ENCODE results near the gene CMSS1. TPM values are rescaled to one million over a fixed set of nuclear protein-coding genes. Genes with fewer than 3 reads are reported as not detected.

Gene CMSS1
- total and polyA plus RNA-seq, 4 donors: 3.8 to 19.5 (median 7.5) TPM

- H3K9me3 ChIP-seq (ENCODE audit: control insufficient read depth in 4 of 4, low read length in 3 of 4): no peaks in the 10 kb centered on the region
- H3K9ac ChIP-seq (ENCODE audit: low read depth in 1 of 2, low read length in 2 of 2): no peak overlapping the region
- no peaks in the 10 kb centered on the region for H3K4me1 ChIP-seq (ENCODE audit: control insufficient read depth in 4 of 4, insufficient read depth in 4 of 4, low read length in 3 of 4)
- WGBS: 95% methylated on average over 1 of the region's 1 CpG
- no peak overlapping the region for H3K4me3 ChIP-seq (ENCODE audit: low read depth in 1 of 3, low read length in 3 of 3)
- H3K27ac ChIP-seq (ENCODE audit: low read depth in 1 of 2, low read length in 2 of 2): no peak overlapping the region
- no peaks in the 10 kb centered on the region for H3K36me3 ChIP-seq (ENCODE audit: control insufficient read depth in 4 of 4, insufficient read depth in 3 of 4, low read depth in 1 of 4, low read length in 3 of 4)
- DNase-seq (ENCODE audit: low spot score): no peak
- no peaks in the 10 kb centered on the region for H3K27me3 ChIP-seq (ENCODE audit: control insufficient read depth in 4 of 4, insufficient read depth in 4 of 4, low read length in 3 of 4)
- TF ChIP-seq FOXA2 (IDR thresholded peaks at IDR 0.05) (no peak), HNF4G (IDR thresholded peaks at IDR 0.05) (no peak)
These were observed 211.4 kb downstream of the CMSS1 start for GRCh38 chr3:100029052-100029451.

- Histone ChIP-seq H3K36me3 (ENCODE audit: control insufficient read depth in 4 of 4, insufficient read depth in 3 of 4, low read depth in 1 of 4, low read length in 3 of 4) (no peaks in the 10 kb centered on the region), H3K27ac (ENCODE audit: low read depth in 1 of 2, low read length in 2 of 2) (no peak overlapping the region), H3K27me3 (ENCODE audit: control insufficient read depth in 4 of 4, insufficient read depth in 4 of 4, low read length in 3 of 4) (no peaks in the 10 kb centered on the region), H3K9ac (ENCODE audit: low read depth in 1 of 2, low read length in 2 of 2) (no peak overlapping the region), H3K4me3 (ENCODE audit: low read depth in 1 of 3, low read length in 3 of 3) (no peak overlapping the region), H3K4me1 (ENCODE audit: control insufficient read depth in 4 of 4, insufficient read depth in 4 of 4, low read length in 3 of 4) (no peaks in the 10 kb centered on the region), H3K9me3 (ENCODE audit: control insufficient read depth in 4 of 4, low read length in 3 of 4) (no peaks in the 10 kb centered on the region)
- TF ChIP-seq ZBTB33 (IDR thresholded peaks at IDR 0.05): no peak
- no peak for TF ChIP-seq YY1 (IDR thresholded peaks at IDR 0.05)
- no peak for DNase-seq (ENCODE audit: low spot score)
- 80% methylated on average over 2 of the region's 2 CpGs for WGBS
These were observed 212.0 kb downstream of the CMSS1 start for GRCh38 chr3:100029689-100030088.

GRCh38 chr3:100030346-100030745 is 212.7 kb downstream of the CMSS1 start:
- Histone ChIP-seq H3K27ac (ENCODE audit: low read depth in 1 of 2, low read length in 2 of 2) (no peak overlapping the region), H3K4me1 (ENCODE audit: control insufficient read depth in 4 of 4, insufficient read depth in 4 of 4, low read length in 3 of 4) (no peaks in the 10 kb centered on the region), H3K4me3 (ENCODE audit: low read depth in 1 of 3, low read length in 3 of 3) (no peak overlapping the region), H3K9ac (ENCODE audit: low read depth in 1 of 2, low read length in 2 of 2) (no peak overlapping the region), H3K9me3 (ENCODE audit: control insufficient read depth in 4 of 4, low read length in 3 of 4) (no peaks in the 10 kb centered on the region), H3K36me3 (ENCODE audit: control insufficient read depth in 4 of 4, insufficient read depth in 3 of 4, low read depth in 1 of 4, low read length in 3 of 4) (no peaks in the 10 kb centered on the region), H3K27me3 (ENCODE audit: control insufficient read depth in 4 of 4, insufficient read depth in 4 of 4, low read length in 3 of 4) (no peaks in the 10 kb centered on the region)
- TF ChIP-seq EGR1 (IDR thresholded peaks at IDR 0.05; ENCODE audit: low read depth in 2 of 2): no peak
- TF ChIP-seq RXRA (IDR thresholded peaks at IDR 0.05): no peak
- TF ChIP-seq CTCF (IDR thresholded peaks at IDR 0.05; ENCODE audit: low read depth, low read length, missing input control): no peak
- no peak for TF ChIP-seq FOXA1 (IDR thresholded peaks at IDR 0.05)
- TF ChIP-seq TAF1 (conservative IDR thresholded peaks at IDR 0.05): no peak
- no peak for TF ChIP-seq YY1 (IDR thresholded peaks at IDR 0.05)
- TF ChIP-seq HNF4G (IDR thresholded peaks at IDR 0.05): no peak
- TF ChIP-seq REST (IDR thresholded peaks at IDR 0.05): no peak
- TF ChIP-seq NR2F2 (IDR thresholded peaks at IDR 0.05): no peak
- TF ChIP-seq MAX (IDR thresholded peaks at IDR 0.05): no peak
- TF ChIP-seq RAD21 (IDR thresholded peaks at IDR 0.05): no peak
- no peak for TF ChIP-seq ATF3 (IDR thresholded peaks at IDR 0.05)
- no peak for TF ChIP-seq FOXA2 (IDR thresholded peaks at IDR 0.05)
- no peak for TF ChIP-seq HNF4A (conservative IDR thresholded peaks at IDR 0.05)
- no peak for TF ChIP-seq SP1 (IDR thresholded peaks at IDR 0.05)
- TF ChIP-seq ZBTB33 (IDR thresholded peaks at IDR 0.05): no peak
- no peak for TF ChIP-seq GABPA (IDR thresholded peaks at IDR 0.05 in 1 of 2, conservative IDR thresholded peaks at IDR 0.05 in 1 of 2)
- DNase-seq (ENCODE audit: low spot score): no peak
- 96% methylated on average over 3 of the region's 3 CpGs for WGBS
